Inferior parietal cortex (tissue), 1 donor: ENCODE results near the gene C8G.

ENCODE experiments used
- DNase-seq: peaks from one replicate; pipeline ENCODE4 v3.0.0-alpha.2; 2016; ENCODE audit errors: extremely low spot score

Gene C8G

DNA sequence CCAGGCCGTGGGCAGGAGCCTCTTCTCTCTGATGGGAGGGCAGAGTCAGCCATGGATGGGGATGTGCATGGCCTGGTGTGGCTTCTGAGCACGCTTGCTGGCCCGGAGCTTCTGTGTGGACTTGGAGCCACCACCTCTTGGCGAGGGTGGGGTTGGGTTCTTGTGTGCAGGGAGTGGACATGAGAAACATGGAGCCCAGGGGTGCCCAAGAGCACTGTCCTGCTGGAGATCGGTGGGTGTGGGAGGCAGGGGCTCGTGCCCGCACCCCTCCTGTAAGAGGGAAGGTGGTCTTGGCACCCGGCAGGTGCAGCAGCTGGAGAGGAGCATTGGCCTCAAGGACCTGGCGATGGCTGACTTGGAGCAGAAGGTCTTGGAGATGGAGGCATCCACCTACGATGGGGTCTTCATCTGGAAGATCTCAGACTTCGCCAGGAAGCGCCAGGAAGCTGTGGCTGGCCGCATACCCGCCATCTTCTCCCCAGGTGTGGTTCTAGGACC is 24.3 kb upstream of the C8G start:
- DNase-seq, result no peak

DNA sequence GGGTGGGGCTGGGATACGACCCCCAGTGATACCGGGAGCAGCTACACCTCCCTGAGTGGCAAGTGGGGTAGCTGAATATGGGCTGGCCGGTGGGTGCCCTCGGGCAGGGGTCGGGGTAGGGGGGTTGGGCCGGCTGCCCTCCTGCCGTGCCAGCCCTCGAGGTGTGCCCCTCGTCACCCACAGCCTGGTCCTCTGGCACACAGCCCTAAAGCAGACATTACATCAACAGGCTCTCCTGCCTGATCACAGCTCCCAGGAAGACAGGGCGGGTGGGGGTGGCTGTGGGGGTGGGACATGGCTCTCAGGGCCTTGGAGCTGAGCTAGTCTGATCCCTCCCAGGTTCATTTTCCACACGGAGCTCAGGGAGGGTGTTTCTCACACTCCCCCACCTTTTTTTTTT is 23.7 kb upstream of the C8G start:
- no peak for DNase-seq

DNA sequence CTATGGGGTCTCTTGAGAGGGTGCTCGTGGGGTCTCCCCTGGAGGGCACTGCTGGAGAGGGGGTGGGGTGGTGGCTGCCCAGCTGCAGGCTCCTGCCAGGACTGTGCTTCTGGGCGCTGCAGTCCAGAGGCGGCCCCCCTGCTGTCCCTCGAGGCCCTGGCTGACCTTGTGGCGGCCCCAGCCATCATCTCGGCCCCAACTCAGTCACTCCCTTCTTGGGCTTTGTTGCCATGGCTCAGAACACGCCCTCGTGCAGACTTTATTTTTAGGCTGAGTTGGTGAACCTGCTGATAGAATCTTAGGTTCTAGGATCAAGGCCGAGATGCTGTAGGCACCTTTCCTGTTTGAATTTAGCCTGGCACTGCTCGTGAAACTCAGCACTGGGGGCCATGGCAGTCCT is 23.3 kb upstream of the C8G start:
- no peak for DNase-seq

DNA sequence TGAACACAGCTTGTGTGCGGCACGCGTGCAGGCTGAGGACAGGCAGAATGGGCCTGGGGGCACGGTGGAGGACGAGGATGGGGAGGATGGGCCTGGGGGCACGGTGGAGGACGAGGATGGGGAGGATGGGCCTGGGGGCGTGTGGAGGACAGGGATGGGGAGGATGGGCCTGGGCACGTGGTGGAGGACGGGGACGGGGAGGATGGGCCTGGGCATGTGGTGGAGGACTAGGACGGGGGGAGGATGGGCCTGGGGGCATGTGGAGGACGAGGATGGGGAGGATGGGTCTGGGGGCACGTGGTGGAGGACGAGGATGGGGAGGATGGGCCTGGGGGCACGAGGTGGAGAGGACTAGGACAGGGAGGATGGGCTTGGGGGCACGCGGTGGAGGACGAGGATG is 22.5 kb upstream of the C8G start:
- DNase-seq, result no peak

DNA sequence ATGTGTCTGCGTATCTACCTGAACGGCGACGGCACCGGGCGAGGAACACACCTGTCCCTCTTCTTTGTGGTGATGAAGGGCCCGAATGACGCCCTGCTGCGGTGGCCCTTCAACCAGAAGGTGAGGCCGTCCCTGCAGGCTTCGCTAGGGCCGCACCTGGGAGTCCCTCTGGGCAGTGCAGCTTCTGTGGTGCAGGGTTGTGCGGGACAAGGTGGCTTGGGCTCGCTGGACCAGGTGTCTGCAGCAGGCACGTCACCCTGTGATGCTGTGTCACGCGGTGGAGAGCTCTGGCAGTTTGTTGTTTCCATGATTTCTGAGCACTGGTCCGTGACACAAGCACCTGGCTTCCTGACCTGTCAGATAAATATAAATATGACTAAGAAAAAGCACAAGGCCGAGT is 21.2 kb upstream of the C8G start:
- DNase-seq, result no peak

DNA sequence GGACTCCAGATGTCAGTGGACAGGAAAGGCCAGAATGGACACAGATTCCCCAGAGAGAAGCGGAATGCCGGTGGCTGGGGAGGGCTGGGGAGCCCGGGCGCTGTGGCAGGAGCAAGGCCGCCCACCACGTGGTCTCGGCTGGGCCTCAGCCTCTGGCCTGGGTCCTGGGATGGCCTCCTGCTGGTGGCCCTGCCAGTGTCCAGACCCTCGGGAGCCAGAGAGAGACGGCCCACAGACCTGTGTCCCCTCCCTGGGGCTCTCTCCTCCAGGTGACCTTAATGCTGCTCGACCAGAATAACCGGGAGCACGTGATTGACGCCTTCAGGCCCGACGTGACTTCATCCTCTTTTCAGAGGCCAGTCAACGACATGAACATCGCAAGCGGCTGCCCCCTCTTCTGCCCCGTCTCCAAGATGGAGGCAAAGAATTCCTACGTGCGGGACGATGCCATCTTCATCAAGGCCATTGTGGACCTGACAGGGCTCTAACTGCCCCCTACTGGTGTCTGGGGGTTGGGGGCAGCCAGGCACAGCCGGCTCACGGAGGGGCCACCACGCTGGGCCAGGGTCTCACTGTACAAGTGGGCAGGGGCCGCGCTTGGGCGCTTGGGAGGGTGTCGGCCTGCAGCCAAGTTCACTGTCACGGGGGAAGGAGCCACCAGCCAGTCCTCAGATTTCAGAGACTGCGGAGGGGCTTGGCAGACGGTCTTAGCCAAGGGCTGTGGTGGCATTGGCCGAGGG is 19.5 kb upstream of the C8G start:
- DNase-seq, result no peak

DNA sequence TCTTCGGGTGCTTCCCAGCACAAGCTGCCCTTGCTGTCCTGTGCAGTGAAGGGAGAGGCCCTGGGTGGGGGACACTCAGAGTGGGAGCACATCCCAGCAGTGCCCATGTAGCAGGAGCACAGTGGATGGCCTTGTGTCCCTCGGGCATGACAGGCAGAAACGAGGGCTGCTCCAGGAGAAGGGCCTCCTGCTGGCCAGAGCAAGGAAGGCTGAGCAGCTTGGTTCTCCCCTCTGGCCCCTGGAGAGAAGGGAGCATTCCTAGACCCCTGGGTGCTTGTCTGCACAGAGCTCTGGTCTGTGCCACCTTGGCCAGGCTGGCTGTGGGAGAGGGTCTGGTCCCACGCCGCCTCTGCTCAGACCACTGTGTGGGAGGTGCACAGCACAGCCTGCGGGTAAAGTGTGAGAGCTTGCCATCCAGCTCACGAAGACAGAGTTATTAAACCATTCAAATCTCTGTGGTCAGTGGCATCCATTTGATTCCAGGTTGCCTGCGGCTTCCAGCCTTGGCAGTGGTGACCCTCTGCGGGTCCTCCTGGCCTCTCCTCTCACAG is 18.8 kb upstream of the C8G start:
- no peak for DNase-seq

DNA sequence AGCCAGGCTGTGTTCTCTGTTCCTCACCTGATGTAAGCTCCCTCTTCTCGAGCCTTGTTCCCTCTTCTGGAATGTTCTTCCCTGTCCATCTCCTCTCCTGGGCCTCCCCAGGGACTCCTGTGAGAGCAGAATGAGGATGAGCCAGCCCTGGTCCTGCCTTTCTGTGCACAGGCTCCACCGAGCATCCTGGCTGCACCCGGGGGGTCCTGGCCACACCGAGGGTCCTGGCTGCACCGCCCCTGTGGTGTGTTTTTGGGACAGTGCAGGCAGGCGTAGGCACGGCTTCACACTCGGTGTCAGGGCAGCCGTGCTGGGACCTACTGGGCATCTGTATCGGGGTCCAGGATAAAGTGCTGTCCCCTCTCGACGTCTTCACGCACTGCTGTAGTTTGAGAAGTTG is 18.3 kb upstream of the C8G start:
- no peak for DNase-seq

DNA sequence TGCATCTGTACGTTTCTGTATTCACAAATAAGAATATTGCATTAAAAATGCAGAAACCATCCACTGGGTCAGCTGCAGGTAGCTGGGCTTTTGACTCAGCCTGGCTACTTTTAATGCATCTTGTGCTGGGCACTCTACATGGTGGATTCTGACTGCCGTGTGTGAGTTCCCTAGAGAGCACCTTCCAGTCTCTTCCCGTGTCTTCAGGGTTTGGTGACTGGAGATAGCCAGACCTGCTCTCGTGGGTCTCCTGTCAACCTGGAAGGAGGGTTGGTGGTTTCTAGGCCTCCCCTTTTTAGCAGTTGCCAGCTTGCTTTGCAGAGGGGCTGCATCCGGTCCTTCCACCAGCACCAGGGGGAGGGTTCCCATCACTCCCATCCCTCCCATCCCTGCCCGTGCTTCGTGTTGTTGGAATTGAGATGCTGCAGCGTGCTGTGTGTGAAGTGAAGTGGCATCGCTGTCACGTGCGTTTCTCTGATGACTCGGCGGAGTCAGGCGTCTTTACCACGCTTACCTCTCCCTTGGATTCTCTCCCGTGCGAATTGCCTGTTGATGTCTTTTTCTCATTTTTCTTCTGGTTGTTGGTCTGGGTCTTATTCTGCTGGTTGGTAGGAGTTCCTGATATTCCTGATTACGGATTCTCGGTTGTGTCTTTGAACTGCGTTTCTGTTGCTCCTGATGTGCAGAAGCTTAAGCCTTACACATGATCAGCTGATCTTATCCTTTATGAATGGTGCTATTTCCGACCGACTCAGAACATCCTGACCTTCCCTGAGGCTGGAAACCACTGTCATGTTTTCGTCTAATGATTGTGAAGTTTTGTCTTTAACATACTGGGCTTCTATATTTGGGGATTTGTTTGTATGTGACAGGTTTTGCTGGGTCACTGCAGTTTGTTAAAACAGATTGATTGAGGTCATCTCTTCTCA is 17.4 kb upstream of the C8G start:
- peak; percentile 43 for DNase-seq

DNA sequence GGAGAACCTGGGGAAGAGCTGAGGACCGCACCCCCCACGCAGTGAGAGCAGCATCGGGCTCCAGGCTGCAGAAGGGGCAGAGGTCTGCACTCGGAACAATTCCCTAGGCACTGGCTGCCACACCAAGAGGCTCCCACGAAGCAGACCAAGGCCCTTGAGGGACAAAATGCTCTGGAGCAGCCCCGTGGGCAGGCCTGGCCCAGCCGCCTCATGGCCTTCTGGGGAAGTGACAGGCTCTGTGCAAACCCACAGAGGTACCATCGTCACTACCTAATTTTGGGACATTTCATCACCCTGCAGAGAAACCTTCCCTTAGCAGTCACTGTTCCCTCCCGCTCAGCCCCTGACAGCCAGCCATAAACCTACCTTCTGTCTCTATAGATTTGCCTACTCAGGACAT is 16.5 kb upstream of the C8G start:
- DNase-seq, result no peak

DNA sequence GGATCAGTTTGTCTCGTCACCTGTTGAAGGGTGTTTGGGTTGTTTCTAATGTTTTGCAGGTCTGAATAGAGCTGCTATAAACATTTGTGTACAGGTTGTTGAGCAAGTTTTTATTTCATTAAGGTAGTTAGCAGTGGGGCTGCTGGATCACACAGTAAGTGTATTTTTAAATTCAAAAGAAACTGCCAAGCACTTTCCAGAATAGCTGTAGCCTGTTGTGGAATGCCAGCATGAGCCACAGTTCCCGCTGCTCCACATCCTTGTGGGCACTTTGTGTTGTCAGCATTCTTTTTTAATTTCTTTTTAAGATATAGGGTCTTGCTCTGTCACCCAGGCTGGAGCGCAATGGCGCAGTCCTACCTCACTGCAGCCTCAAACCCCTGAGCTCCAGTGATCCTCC is 15.0 kb upstream of the C8G start:
- DNase-seq, result no peak

DNA sequence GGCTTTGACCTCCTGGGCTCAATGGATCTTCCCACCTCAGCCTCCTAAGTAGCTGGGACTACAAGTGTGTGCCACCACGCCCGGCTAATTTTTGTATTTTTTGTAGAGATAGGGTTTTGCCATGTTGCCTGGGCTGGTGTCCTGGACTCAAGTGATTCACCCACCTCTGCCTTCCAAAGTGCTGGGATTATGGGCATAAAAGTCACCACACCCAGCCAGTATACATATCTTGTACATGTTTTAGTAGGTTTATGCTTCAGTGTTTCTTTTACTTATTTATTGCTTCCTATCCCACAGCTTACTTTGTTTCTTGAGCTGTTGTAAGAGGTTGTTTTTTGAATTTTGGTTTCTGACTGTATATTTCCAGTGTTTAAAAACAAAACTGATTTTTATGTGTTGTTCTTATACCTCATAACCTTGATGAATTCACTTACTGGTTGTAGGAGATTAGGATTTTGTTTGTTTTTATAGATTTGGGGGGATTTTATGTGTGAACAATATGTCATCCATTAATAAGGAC is 13.4 kb upstream of the C8G start:
- DNase-seq, result no peak

DNA sequence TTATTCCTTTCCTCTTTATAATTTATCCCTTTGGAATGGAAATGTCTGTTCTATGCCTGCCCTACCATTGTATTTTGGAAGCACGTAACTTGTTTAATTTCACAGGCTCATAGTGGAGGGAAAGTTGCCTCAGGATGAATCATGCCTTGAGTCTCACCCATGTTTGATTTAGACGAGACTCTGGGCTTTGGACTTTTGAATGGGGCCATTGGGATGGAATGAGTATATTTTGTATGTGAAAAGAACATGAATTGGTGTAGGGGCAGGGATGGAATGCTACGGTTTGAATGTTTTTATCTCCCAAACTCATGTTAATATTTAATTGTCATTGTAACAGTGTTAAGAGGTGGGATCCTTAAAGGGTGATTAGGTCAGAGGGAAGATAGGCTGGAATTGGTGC is 10.8 kb upstream of the C8G start:
- no peak for DNase-seq

DNA sequence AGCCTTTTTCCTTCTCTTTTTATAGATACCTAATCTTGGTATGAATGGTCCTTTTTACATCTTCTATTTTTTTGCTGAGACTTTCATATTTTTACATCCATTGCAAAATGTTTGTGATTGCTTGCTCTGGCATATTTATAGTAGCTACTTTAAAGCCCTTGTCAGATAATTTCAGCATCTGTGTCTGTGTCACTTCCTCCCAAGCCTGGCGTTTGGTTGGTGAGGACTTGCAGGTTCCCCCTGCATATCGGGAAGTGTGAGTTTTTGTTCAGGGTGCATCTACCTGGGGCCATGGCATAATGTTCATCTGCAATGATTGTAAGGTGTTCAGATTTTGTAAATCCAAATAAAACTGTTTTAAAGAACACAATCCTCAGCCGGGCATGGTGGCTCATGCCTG is 9.4 kb upstream of the C8G start:
- no peak for DNase-seq

DNA sequence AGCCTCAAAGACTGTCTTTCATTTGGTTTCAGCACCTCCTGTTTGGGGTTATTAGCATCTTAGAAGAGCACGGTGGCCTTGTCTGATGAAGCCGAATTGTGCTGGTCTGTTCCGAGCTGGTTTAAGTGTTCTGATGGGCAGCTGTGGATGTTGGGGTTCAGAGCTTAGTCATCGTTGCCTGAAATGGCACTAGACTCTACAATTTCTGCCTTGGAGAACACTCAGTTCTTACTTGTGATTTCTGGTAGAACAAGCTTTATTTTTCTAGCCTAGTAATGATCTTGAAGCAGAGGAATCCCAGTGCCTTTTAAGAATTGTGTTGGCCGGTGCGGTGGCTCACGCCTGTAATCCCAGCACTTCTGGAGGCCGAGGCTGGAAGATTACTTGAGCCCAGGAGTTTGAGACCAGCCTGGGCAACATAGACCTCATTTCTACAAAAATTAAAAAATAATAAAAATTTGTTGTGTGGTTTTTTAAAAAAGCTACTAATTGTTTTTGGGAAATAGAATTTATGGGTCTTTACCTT is 8.3 kb upstream of the C8G start:
- peak; percentile 47 for DNase-seq

DNA sequence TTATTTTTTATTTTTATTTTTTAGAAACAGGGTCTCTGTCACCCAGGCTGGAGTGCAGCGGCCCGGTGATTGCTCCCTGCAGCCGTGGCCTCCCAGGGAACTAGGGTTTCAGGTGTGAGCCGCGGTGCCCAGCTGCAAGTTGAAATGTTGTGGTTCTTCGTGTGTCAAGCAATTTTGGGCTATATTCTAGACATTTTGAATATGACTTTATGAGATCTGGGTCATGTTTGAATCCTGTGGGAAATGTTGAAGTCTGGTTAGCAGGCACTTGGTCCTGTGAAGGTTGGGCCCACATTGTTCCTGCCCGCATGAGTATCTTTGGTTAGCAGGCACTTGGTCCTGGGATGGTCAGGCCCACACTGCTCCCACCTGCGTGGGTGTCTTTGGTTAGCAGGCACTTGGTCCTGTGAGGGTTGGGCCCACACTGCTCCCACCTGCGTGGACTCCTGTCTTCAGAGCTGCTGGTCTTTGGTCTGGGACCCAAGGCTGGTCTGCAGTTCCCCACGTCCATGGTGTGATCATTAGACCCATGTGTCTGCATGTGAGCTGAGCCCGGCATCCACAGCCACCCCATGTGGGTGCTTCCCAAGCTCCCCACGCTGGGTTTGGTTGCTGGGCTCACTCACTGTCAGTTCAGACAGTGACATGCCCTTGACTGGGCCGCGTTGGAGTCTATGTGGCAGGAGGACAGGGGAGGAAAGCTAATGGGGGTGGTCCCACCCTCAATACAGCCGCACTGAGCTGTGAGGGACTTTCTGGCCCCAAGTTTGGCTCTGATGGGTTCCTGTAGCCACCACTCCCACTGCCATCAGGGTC is 7.6 kb upstream of the C8G start:
- no peak for DNase-seq

DNA sequence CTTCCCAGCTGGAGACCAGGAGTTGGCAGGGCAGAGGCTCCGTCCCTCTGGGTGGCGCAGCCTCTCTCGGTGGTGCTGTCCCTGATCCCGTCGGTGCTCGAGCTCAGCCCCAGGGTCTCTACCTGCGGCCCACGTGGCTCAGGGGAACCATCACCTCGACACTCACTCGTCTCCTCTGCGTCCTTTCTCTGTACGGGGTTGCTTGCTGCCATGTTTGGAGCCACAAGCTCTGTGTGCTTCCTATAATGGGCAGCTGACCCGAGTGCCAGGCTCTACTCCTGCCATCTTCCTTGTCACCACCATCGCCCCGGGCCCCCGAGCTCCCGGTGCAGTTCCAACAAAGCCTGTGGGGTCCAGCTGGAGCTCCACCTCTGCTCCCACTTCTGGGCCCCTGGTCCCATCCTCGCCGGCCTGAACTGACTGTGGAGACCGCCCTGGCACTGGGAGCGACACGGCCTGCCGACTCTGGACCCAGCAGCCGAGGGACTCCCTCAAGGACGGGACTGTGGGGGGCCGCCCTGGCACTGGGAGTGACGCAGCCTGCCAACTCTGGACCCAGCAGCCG is 5.5 kb upstream of the C8G start:
- DNase-seq, result no peak

DNA sequence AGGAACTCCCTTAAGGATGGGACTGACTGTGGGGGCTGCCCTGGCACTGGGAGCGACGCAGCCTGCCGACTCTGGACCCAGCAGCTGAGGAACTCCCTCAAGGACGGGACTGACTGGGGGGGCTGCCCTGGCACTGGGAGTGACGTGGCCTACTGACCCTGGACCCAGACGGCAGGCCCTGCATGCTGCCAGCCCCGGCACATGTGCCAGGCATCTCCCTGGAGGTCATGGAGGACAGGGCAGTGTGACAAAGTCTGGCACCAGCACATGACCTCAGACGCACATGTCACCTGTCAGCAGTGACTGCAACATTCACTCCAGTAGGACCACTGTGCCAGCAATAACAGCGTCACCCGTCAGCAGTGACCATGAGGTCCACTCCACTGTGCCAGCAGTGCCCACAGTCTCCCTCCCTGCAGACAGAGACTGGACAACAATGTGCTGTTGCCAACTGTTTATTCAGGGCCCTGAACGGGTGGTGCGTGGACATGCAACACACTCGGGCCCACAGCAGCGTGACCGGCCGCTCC is 5.0 kb upstream of the C8G start:
- DNase-seq, result no peak

DNA sequence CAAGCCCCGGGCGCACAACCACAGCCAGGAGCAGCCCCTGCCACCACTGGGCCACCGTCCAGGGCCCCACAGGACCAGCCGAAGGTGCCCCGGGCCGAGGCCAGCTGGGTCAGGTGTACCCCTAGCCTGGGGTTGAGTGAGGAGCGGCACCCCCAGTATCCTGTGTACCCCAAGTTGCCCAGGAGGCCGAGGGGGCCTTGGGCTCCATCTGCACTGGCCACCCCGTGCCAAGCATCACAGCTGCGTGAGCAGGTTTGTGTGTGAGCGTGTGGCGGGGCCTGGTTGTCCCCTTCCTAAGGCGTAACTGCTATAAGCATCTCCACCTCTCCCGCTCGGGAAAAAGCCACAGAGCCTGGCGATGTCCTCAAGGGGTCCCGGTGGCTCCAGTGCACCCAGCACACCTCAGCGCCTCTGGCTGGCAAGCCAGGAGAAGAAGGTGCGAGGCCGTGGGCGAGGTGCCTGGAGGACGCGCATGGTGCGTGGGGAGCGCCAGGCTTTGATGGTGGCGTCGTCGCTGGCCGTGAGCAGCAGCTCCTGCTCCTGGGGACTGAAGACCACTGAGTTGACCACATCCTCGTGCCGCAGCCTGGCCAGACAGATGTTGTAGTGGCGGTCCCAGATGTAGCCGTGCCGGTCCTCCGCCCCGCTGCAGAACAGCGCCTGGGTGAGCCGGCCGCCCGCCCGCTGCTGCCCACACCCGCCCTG is 4.4 kb upstream of the C8G start:
- no peak for DNase-seq
